Effector CD4-positive, alpha-beta T cell (primary cell): ENCODE data around the gene KTN1.

Source experiments
- DNase-seq: peaks from one replicate; pipeline ENCODE4 v3.0.0-alpha.2; 2020

Gene KTN1

GRCh38 chr14:55688566-55688965 lies 108.6 kb downstream of the KTN1 start:
- no peak for DNase-seq

DNA sequence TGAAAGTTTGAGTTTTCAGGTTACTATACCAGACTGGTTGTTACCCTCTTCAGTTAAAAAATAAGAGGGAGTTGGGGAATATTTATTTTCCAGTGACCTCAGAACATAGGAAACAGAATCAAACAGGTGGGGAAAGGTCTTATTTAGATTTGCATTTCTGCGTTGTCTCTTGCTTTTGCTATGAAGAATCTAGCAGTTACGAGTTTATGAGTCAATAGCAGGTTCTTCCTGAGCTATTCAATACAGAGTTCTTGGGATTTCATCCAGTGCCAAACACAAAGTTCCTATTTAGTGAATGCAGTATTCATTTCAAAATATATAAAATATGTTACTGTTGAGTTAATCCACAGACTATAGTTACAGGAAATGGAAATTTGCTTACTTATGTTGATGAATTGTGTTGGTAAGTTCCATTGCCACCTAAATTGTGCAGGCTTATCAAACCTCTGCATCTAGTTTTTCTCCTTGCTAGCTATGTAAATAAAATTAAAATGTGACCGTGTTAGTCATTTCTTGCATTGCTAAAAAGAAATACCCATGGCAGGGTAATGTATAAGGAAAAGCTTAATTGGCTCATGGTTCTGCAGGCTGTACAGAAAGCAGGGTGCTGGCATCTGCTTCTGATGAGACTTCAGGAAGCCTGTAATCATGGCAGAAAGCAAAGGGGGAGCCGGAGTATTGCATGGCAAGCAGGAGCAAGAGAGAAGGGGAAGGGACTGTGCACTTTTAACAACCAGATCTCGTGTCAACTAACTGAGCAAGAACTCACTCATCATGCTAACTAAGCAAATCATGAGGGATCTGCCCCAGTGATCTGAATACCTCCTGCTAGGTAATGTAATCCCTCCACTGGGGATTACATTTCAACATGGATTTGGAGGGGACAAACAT lies 110.2 kb downstream of the KTN1 start:
- no peak for DNase-seq

- DNase-seq: no peak
Observed at GRCh38 chr14:55691659-55692058, 111.7 kb downstream of the KTN1 start.

- no peak for DNase-seq
Observed at GRCh38 chr14:55693904-55694303, 113.9 kb downstream of the KTN1 start.

DNA sequence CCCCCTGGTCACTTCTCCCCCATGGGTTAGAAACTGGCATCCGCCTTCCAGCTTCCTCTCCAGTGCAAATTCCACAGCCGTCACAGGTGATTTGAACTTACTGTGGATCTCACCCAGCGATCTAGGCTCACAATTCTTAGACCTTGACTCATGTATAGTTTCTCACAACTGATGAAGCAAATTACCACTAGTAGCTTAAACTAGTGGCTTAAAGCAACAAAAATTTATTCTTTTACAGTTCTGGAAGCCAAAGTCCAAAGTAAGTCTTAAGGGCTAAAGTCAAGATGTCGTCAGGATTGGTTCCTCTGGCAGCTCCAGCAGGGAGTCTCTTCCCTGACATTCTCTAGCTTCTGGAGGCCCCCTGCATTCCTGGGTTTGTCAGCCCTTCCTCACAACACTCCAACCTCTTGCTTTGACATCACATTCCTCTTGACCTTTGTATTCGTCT lies 117.4 kb downstream of the KTN1 start:
- no peak for DNase-seq

GRCh38 chr14:55698051-55698450 lies 118.0 kb downstream of the KTN1 start:
- no peak for DNase-seq

- no peak for DNase-seq
Observed at GRCh38 chr14:55699131-55700057, 119.4 kb downstream of the KTN1 start.

DNA sequence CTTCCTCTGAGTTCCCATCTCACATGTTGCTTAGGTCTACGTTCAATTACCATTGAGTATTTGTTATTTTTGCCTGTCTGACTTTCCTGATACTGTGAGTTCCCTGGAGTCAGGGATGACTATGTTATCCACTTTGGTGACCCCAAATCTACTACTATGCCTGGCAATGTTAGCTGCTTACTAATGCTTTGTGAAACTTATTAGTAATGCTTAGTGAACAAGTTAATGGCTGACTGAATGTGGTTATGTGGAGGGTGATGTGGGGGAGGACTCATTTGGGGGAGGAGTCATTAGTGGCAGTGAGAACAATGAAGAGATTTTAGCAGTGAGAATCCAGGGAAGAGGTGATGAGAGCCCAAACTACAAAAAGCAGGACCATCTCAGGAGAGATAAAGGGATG lies 121.6 kb downstream of the KTN1 start:
- DNase-seq: no peak

GRCh38 chr14:55702511-55702910 lies 122.5 kb downstream of the KTN1 start:
- DNase-seq: no peak

DNA sequence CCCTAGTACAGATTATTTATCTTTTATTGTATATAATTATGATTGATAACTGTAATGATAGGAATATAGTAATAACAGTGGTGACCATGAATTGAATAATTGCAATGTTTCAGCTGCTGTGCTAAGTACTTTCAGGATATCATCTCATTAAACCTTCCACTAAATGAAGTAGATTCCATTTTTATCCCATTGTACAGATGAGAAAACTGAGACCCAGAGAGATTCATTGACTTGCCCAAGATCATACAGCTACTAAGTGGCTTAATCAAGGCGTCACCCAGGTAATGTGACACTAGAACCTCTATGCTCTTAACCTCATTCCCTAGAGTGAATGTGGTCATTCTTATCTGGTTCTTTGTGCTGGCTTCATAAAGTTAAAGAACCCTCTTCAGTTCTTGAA lies 124.6 kb downstream of the KTN1 start:
- DNase-seq: no peak

DNA sequence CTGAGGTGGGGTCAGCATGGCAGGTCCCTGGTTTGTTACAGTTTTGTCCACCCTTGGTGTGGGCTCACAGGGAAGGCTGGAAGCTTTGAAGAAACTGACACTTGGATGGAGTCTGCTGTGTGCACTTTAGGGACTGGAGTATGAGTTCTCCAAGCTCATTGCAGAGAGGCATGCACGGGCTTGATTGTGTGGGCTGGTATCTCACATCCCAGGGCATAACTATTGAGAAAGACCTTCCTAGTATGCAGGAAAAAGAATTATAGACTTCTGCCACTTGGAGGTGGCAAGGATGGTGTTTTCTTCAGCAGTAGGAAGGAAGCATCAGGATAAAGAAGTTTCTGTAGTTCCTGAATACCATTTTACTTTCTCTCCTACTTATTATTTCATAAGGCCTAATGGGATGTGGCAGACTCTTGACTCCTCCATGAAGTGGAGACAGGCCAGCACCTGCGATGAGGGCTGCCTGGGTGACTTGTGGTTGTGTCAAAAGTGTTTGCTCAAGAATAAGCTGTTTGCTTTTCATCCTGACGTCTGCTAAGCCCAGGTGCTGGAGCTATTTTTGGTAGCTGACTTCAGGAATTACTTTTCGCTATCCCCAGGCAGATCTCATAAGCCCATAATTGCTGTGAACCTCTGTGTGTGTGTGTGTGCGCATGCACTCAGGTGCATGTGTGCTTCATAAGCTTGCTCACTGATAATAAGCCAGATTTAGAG lies 125.8 kb downstream of the KTN1 start:
- no peak for DNase-seq

DNA sequence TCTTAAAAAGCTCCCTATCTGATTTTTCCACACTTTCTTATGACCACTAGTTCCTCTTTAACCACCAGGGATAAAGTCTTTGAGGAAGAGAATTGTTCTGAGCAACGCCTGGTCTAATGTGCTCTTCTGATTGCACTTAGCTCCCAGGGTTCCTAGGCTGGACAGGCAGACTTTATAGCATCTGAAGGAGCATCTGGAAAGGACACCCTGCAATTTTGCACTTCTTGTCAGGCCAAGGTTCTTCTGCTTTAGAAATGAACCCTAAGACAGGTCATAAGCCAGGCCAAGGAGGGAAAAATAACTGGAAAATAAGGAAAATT lies 126.3 kb downstream of the KTN1 start:
- no peak for DNase-seq

DNA sequence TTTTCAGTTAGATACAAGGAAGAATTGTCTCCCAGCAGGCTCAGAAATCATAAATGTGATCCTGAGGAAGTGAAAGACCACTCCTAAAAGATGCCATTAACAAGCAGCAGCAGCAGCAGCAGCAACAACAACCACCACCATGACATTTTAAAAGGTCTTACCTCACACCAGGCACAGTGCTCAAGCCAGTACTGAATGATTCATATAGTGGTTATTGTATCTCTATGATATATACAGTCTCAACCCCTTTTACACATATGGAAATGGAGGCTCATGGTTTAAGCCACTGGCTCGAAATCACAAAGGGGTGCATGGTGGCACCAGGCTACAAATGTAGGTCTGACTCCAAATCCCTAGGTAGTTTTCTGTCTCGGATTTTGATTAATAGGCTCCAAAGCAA lies 126.9 kb downstream of the KTN1 start:
- DNase-seq: no peak

- no peak for DNase-seq
Observed at GRCh38 chr14:55707365-55707804, 127.4 kb downstream of the KTN1 start.

GRCh38 chr14:55710506-55711041 lies 130.6 kb downstream of the KTN1 start:
- DNase-seq: no peak

DNA sequence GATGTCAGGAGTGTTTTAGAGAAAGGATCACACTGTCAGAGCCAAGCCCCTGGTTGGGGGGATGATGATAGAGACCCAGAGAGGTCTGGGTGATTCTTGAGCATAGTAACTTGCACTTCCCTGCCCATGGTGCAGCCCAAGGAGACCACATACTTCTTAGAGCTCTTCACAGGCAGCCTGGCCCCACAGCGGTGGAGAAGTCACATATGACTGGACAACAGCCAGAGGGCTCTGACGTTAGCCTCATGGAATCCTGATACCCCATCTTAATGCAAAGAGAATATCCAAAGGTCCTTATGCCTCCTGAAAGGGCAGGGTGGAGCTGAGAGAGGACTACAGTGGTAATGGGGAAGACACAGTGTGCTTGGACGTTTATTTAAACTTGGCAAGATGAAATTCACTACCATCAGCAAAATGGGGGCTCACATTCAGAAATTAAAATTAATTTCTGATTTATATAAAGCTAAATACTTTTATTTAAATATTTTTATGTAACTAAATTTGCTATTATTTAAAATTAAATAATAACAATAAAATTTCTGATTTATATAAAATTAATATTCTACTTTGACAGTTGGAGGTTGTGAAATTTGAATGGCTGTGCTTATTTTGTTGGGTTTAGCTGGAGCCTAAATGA lies 131.3 kb downstream of the KTN1 start:
- no peak for DNase-seq

GRCh38 chr14:55712491-55712890 lies 132.5 kb downstream of the KTN1 start:
- no peak for DNase-seq

- DNase-seq: no peak
Observed at GRCh38 chr14:55713486-55713885, 133.5 kb downstream of the KTN1 start.

GRCh38 chr14:55715889-55716288 lies 135.9 kb downstream of the KTN1 start:
- no peak for DNase-seq

GRCh38 chr14:55717621-55718020 lies 137.6 kb downstream of the KTN1 start:
- DNase-seq: no peak

- no peak for DNase-seq
Observed at GRCh38 chr14:55718551-55718950, 138.5 kb downstream of the KTN1 start.

GRCh38 chr14:55720796-55721195 lies 140.8 kb downstream of the KTN1 start:
- no peak for DNase-seq
